ENCODE measurements around the gene TCEAL1. TPM values are rescaled to one million over a fixed set of nuclear protein-coding genes. Genes with fewer than 3 reads are reported as not detected.

The TCEAL1 gene
- total RNA-seq, 4 donors from 2014 or later = 192 to 287 (median 217) TPM

- no peak for TF ChIP-seq CTCF (IDR thresholded peaks at IDR 0.05)
- TF ChIP-seq POLR2A (IDR thresholded peaks at IDR 0.05; ENCODE audit: low read depth) = no peak
- TF ChIP-seq EP300 (IDR thresholded peaks at IDR 0.05) = no peak
- TF ChIP-seq POLR2AphosphoS5 (IDR thresholded peaks at IDR 0.05) = no peak
- intact Hi-C loops (cut with DNase I) = no loop called here
- peak overlapping the region in 2 of 4 donors; percentile 26 to 92 for H3K27ac ChIP-seq (replicated peaks in 1 of 4)
- no peak for DNase-seq (ENCODE audit: extremely low spot score)
- H3K27me3 ChIP-seq = no peaks in the 10 kb centered on the region
- no peaks in the 10 kb centered on the region for H3K9me3 ChIP-seq
- H3K4me1 ChIP-seq = peaks cover 5 to 48% (median 27%) of the 10 kb centered on the region in 4 donors
- H3K4me3 ChIP-seq = no peak overlapping the region
- H3K36me3 ChIP-seq = no peaks in the 10 kb centered on the region
These were observed 1.9 kb upstream of the TCEAL1 start for GRCh38 chrX:103626855-103627254.

GRCh38 chrX:103629318-103630170, 769 bp downstream of the TCEAL1 start:
- no peaks in the 10 kb centered on the region for H3K9me3 ChIP-seq
- peaks cover 5 to 37% (median 23%) of the 10 kb centered on the region in 4 donors for H3K4me1 ChIP-seq
- H3K27ac ChIP-seq (replicated peaks in 1 of 4) = peak overlapping the region; percentile 90 to 93 (median 92)
- DNase-seq (ENCODE audit: extremely low spot score) = no peak
- H3K36me3 ChIP-seq = no peaks in the 10 kb centered on the region
- intact Hi-C loops (cut with DNase I) = loop anchor here (5.0 kb wide), 2 partner anchors 53 to 97 kb away; no protein-coding TSS in a partner anchor
- peak overlapping the region; percentile 62 to 75 (median 67) for H3K4me3 ChIP-seq
- no peak for TF ChIP-seq POLR2A (IDR thresholded peaks at IDR 0.05; ENCODE audit: low read depth)
- TF ChIP-seq POLR2AphosphoS5 (IDR thresholded peaks at IDR 0.05) = peak; percentile 57 to 63
- peak; percentile 54 for TF ChIP-seq EP300 (IDR thresholded peaks at IDR 0.05)
- peak; percentile 45 to 53 (median 47) for TF ChIP-seq CTCF (IDR thresholded peaks at IDR 0.05)
- 20% methylated on average over 31 of the region's 49 CpGs for WGBS
- no peaks in the 10 kb centered on the region for H3K27me3 ChIP-seq

- Histone ChIP-seq H3K36me3 (no peaks in the 10 kb centered on the region), H3K4me1 (peaks cover 5 to 35% (median 21%) of the 10 kb centered on the region in 4 donors), H3K27ac (replicated peaks in 1 of 4) (peak overlapping the region; percentile 90 to 93 (median 92)), H3K4me3 (peak overlapping the region; percentile 62 to 75 (median 67)), H3K9me3 (no peaks in the 10 kb centered on the region), H3K27me3 (no peaks in the 10 kb centered on the region)
- intact Hi-C loops (cut with DNase I) = loop anchor here (5.0 kb wide), 2 partner anchors 52 to 98 kb away; no protein-coding TSS in a partner anchor
- DNase-seq (ENCODE audit: extremely low spot score) = no peak
- TF ChIP-seq CTCF (IDR thresholded peaks at IDR 0.05) = peak in 1 of 3 experiments; percentile 1
- no peak for TF ChIP-seq EP300 (IDR thresholded peaks at IDR 0.05)
- 37% methylated on average over 6 of the region's 6 CpGs for WGBS
These were observed 1.4 kb downstream of the TCEAL1 start for GRCh38 chrX:103630171-103630511.

GRCh38 chrX:103631145-103631544, 2.4 kb downstream of the TCEAL1 start:
- no peaks in the 10 kb centered on the region for H3K36me3 ChIP-seq
- no peaks in the 10 kb centered on the region for H3K9me3 ChIP-seq
- DNase-seq (ENCODE audit: extremely low spot score) = no peak
- H3K4me3 ChIP-seq = peak overlapping the region in 3 of 4 donors; percentile 15 to 69 (median 65)
- peak overlapping the region in 1 of 4 donors; percentile 10 for H3K27ac ChIP-seq (replicated peaks in 1 of 4)
- intact Hi-C loops (cut with DNase I) = loop anchor here (5.0 kb wide), 2 partner anchors 51 to 99 kb away; no protein-coding TSS in a partner anchor
- no peaks in the 10 kb centered on the region for H3K27me3 ChIP-seq
- 71% methylated on average over 5 of the region's 5 CpGs for WGBS
- TF ChIP-seq POLR2A (IDR thresholded peaks at IDR 0.05; ENCODE audit: low read depth) (no peak), CTCF (IDR thresholded peaks at IDR 0.05) (no peak), EP300 (IDR thresholded peaks at IDR 0.05) (no peak), POLR2AphosphoS5 (IDR thresholded peaks at IDR 0.05) (no peak)
- H3K4me1 ChIP-seq = peaks cover 5 to 26% (median 15%) of the 10 kb centered on the region in 4 donors

All from esophagus muscularis mucosa (tissue), 4 donors.